Measurements from ENCODE around the gene TRAF4.

Gene TRAF4

DNA sequence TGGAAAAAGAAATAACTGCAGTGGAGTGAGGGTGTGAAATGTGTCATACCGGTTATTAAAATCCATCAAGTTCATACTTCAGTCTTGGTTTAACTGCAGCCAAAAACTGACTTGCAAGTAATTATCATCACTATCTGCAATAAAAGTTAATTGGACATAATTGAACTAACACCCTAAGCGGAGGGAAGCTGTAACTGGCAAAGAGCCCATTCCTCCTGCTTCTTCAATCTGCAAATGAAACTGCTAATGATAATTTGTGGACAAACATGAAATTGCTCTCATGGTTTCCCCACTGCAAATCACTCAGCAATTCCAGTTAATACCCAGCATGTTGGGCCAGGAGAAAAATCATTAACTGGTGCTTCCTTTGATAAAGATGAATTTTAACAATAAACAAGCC lies 52.3 kb downstream of the TRAF4 start:
- no peak for DNase-seq (ENCODE audit: low read depth)
- TF ChIP-seq, protein P1, sequence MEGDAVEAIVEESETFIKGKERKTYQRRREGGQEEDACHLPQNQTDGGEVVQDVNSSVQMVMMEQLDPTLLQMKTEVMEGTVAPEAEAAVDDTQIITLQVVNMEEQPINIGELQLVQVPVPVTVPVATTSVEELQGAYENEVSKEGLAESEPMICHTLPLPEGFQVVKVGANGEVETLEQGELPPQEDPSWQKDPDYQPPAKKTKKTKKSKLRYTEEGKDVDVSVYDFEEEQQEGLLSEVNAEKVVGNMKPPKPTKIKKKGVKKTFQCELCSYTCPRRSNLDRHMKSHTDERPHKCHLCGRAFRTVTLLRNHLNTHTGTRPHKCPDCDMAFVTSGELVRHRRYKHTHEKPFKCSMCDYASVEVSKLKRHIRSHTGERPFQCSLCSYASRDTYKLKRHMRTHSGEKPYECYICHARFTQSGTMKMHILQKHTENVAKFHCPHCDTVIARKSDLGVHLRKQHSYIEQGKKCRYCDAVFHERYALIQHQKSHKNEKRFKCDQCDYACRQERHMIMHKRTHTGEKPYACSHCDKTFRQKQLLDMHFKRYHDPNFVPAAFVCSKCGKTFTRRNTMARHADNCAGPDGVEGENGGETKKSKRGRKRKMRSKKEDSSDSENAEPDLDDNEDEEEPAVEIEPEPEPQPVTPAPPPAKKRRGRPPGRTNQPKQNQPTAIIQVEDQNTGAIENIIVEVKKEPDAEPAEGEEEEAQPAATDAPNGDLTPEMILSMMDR (conservative IDR thresholded peaks at IDR 0.05; ENCODE audit: low read depth, low read length), result no peak
- no peak overlapping the region for H3K4me3 ChIP-seq (ENCODE audit: low read length)

Data from retinal pigment epithelial cell (primary cell).